H9 (cell line): ENCODE measurements around the gene KLHL21. TPM values are rescaled to one million over a fixed set of nuclear protein-coding genes. Genes with fewer than 3 reads are reported as not detected.
A peak's percentile ranks its signal among the peaks of the same experiment; 100 is the strongest.

Experiments
- DNase-seq: peaks from one replicate; pipeline ENCODE4 v3.0.0-alpha.2; 2017
- H2AFZ ChIP-seq: one replicate; pipeline ENCODE4 v1.6.1; 2013; ENCODE audit warnings: mild to moderate bottlenecking, low read length, control low read depth, moderate library complexity
- H2AK5ac ChIP-seq: 2 replicates; pipeline ENCODE4 v1.6.1; 2013; ENCODE audit warnings: low read length, control low read depth, mixed read lengths; ENCODE audit not compliant: insufficient read length
- H2BK120ac ChIP-seq: one replicate; pipeline ENCODE4 v1.6.1; 2013; ENCODE audit warnings: low read depth, mild to moderate bottlenecking, low read length, control low read depth, inconsistent platforms; ENCODE audit not compliant: poor library complexity, severe bottlenecking
- H2BK12ac ChIP-seq: 2 replicates; pipeline ENCODE4 v1.6.1; 2013; ENCODE audit warnings: low read length, control low read depth, mixed read lengths, low read depth; ENCODE audit not compliant: insufficient read length
- H2BK15ac ChIP-seq: 2 replicates; pipeline ENCODE4 v1.6.1; 2013; ENCODE audit warnings: low read depth, low read length, control low read depth
- H2BK20ac ChIP-seq: one replicate; pipeline ENCODE4 v1.6.1; 2013; ENCODE audit warnings: low read depth, mild to moderate bottlenecking, low read length, control low read depth, inconsistent platforms; ENCODE audit not compliant: poor library complexity, severe bottlenecking
- H2BK5ac ChIP-seq: 2 replicates; pipeline ENCODE4 v1.6.1; 2013; ENCODE audit warnings: low read length, control low read depth, mixed read lengths; ENCODE audit not compliant: insufficient read length
- H3K14ac ChIP-seq: 2 replicates; pipeline ENCODE4 v1.6.1; 2013; ENCODE audit warnings: low read length, control low read depth; ENCODE audit not compliant: insufficient read depth
- H3K18ac ChIP-seq: 2 replicates; pipeline ENCODE4 v1.6.1; 2013; ENCODE audit warnings: low read depth, mild to moderate bottlenecking, mixed read lengths, low read length, control low read depth; ENCODE audit not compliant: insufficient read length
- H3K23ac ChIP-seq: 2 replicates; pipeline ENCODE4 v1.6.1; 2013; ENCODE audit warnings: low read length, control low read depth, mixed read lengths, low read depth; ENCODE audit not compliant: insufficient read length
- H3K23me2 ChIP-seq: 2 replicates; pipeline ENCODE4 v1.6.1; 2013; ENCODE audit warnings: low read depth, mild to moderate bottlenecking, mixed read lengths, low read length, control low read depth; ENCODE audit not compliant: insufficient read length, poor library complexity, severe bottlenecking
- H3K27ac ChIP-seq: 2 replicates; pipeline ENCODE4 v1.5.1; 2013; ENCODE audit warnings: low read length, control low read depth, mixed read lengths, low read depth; ENCODE audit not compliant: insufficient read length
- H3K27me3 ChIP-seq: 2 replicates; pipeline ENCODE4 v1.6.1; 2013; ENCODE audit warnings: low read length, control low read depth, inconsistent platforms; ENCODE audit not compliant: insufficient read depth
- H3K4ac ChIP-seq: 2 replicates; pipeline ENCODE4 v1.6.1; 2013; ENCODE audit warnings: low read depth, mild to moderate bottlenecking, control low read depth, inconsistent platforms, low read length, moderate library complexity
- H3K4me1 ChIP-seq: 2 replicates; pipeline ENCODE4 v1.6.1; 2013; ENCODE audit warnings: low read length, control low read depth, inconsistent platforms; ENCODE audit not compliant: insufficient read depth
- H3K4me2 ChIP-seq: 2 replicates; pipeline ENCODE4 v1.6.1; 2013; ENCODE audit warnings: low read length, control low read depth, mixed read lengths; ENCODE audit not compliant: insufficient read length, insufficient read depth
- H3K56ac ChIP-seq: 2 replicates; pipeline ENCODE4 v1.6.1; 2013; ENCODE audit warnings: low read depth, mild to moderate bottlenecking, mixed read lengths, low read length, control low read depth; ENCODE audit not compliant: insufficient read length
- H3K79me1 ChIP-seq: 2 replicates; pipeline ENCODE4 v1.6.1; 2013; ENCODE audit warnings: low read depth, mild to moderate bottlenecking, moderate library complexity, low read length, control low read depth, inconsistent platforms; ENCODE audit not compliant: insufficient read depth, poor library complexity, severe bottlenecking
- H3K79me2 ChIP-seq: 2 replicates; pipeline ENCODE4 v1.6.1; 2013; ENCODE audit warnings: low read length, control low read depth, inconsistent platforms; ENCODE audit not compliant: insufficient read depth
- H3K9ac ChIP-seq: 2 replicates; pipeline ENCODE4 v1.6.1; 2013; ENCODE audit warnings: low read length, control low read depth, mixed read lengths; ENCODE audit not compliant: insufficient read length; ENCODE audit errors: extremely low read depth
- H3K9me3 ChIP-seq: one replicate; pipeline ENCODE4 v1.6.1; 2013; ENCODE audit warnings: low read depth, low read length, inconsistent platforms; ENCODE audit not compliant: control insufficient read depth
- H3T11ph ChIP-seq: one replicate; pipeline ENCODE4 v1.6.1; 2013; ENCODE audit warnings: mild to moderate bottlenecking, low read length, control low read depth, inconsistent platforms
- H4K20me1 ChIP-seq: one replicate; pipeline ENCODE4 v1.6.1; 2013; ENCODE audit not compliant: control insufficient read depth, insufficient read length, insufficient read depth
- H4K5ac ChIP-seq: 2 replicates; pipeline ENCODE4 v1.6.1; 2013; ENCODE audit warnings: low read depth, mild to moderate bottlenecking, mixed read lengths, low read length, control low read depth; ENCODE audit not compliant: insufficient read length
- H4K8ac ChIP-seq: replicated peaks from 2 replicates; pipeline ENCODE4 v1.6.1; 2013; ENCODE audit warnings: low read length, control low read depth, mixed read lengths, low read depth; ENCODE audit not compliant: insufficient read length
- H4K91ac ChIP-seq: 2 replicates; pipeline ENCODE4 v1.6.1; 2013; ENCODE audit warnings: low read depth, mild to moderate bottlenecking, moderate library complexity, mixed read lengths, low read length, control low read depth; ENCODE audit not compliant: insufficient read length
- H3K27ac Mint-ChIP-seq, 3 experiments: 2 replicates in 2 of 3; 3 replicates in 1 of 3; pipeline ENCODE4 v1.8.0; 2020 to 2021; ENCODE audit warnings: mixed read lengths in 3 of 3, mild to moderate bottlenecking in 1 of 3, moderate library complexity in 1 of 3
- H3K27me3 Mint-ChIP-seq: 2 replicates; pipeline ENCODE4 v1.8.0; 2021; ENCODE audit warnings: low read depth, mild to moderate bottlenecking, moderate library complexity, mixed read lengths
- H3K36me3 Mint-ChIP-seq, 3 experiments: 2 replicates in 2 of 3; 3 replicates in 1 of 3; pipeline ENCODE4 v1.8.0; 2020 to 2021; ENCODE audit warnings: low read depth in 3 of 3, mixed read lengths in 3 of 3; ENCODE audit not compliant: insufficient read depth in 1 of 3
- H3K4me1 Mint-ChIP-seq, 2 experiments: 2 replicates each; pipeline ENCODE4 v1.8.0; 2020; ENCODE audit warnings: mixed read lengths in 2 of 2
- H3K4me3 Mint-ChIP-seq, 2 experiments: 2 replicates in 1 of 2; 3 replicates in 1 of 2; pipeline ENCODE4 v1.8.0; 2020 to 2021; ENCODE audit warnings: mild to moderate bottlenecking in 2 of 2, mixed read lengths in 2 of 2, moderate library complexity in 1 of 2
- H3K9me3 Mint-ChIP-seq, 2 experiments: 2 replicates in 1 of 2; 3 replicates in 1 of 2; pipeline ENCODE4 v1.8.0; 2020; ENCODE audit warnings: mild to moderate bottlenecking in 2 of 2, mixed read lengths in 2 of 2, moderate library complexity in 1 of 2
- WGBS: extraction: QIAGEN DNeasy Blood & Tissue Kit; methylation state at CpG from one replicate; pipeline ENCODE4 v1.1.7; 2013; ENCODE audit warnings: missing lambda C conversion rate, low lambda C conversion rate, mixed read lengths; ENCODE audit not compliant: insufficient read length; ENCODE audit errors: extremely low coverage; 5-methylcytosine and 5-hydroxymethylcytosine counted together
- total RNA-seq: library from RNA; stranded (reverse); gene quantifications from 2 replicates; pipeline ENCODE4 v1.2.1, GENCODE V29; 2021
- TF ChIP-seq, protein P1 (sequence below): fragments of 200-600 bp; sonication (generic); conservative IDR thresholded peaks from 3 replicates; pipeline ENCODE4 v1.8.0; 2021; ENCODE audit warnings: antibody characterized with exemption, mild to moderate bottlenecking

Gene KLHL21
- total RNA-seq, 1 experiment from 2014 or later = 31.9 TPM

- no peak overlapping the region for H2AFZ ChIP-seq
- H3K79me1 ChIP-seq = peaks cover 4% of the 10 kb centered on the region
- Mint-ChIP-seq H3K4me1 (peaks cover 16 to 17% of the 10 kb centered on the region in 2 experiments), H3K9me3 (no peaks in the 10 kb centered on the region; a peak in 1 of 5 replicates), H3K27me3 (peaks cover 17% of the 10 kb centered on the region), H3K27ac (peak overlapping the region; percentile 75 to 87 (median 76); a peak in 3 of 7 replicates), H3K4me3 (peak overlapping the region; percentile 92 to 95; a peak in 4 of 5 replicates), H3K36me3 (peaks cover 0 to 9% (median 2%) of the 10 kb centered on the region in 3 experiments; a peak in 4 of 7 replicates)
- no peak overlapping the region for H3K9ac ChIP-seq
- H3K79me2 ChIP-seq = no peaks in the 10 kb centered on the region
- H3T11ph ChIP-seq = no peak overlapping the region
- no CpG with 5 or more reads among the region's 14 CpGs for WGBS
- H3K4me1 ChIP-seq = no peaks in the 10 kb centered on the region; the same call in 1 of the 2 replicates
- no peak overlapping the region for H2BK120ac ChIP-seq
- no peaks in the 10 kb centered on the region for H3K27me3 ChIP-seq
- no peak overlapping the region for H2BK12ac ChIP-seq
- H2BK15ac ChIP-seq = no peak overlapping the region
- no peak overlapping the region for H2AK5ac ChIP-seq
- no peaks in the 10 kb centered on the region for H4K20me1 ChIP-seq
- no peak overlapping the region for H3K4ac ChIP-seq
- peak overlapping the region; percentile 27 for H3K14ac ChIP-seq
- H4K8ac ChIP-seq = no peak overlapping the region
- no peak overlapping the region for H2BK5ac ChIP-seq
- H3K18ac ChIP-seq = peak overlapping the region; percentile 18
- peak overlapping the region; percentile 60 for H3K4me2 ChIP-seq
- no peak overlapping the region for H3K23ac ChIP-seq
- no peak for DNase-seq
- no peak overlapping the region for H2BK20ac ChIP-seq
- no peak overlapping the region for H3K27ac ChIP-seq
- TF ChIP-seq, protein P1, sequence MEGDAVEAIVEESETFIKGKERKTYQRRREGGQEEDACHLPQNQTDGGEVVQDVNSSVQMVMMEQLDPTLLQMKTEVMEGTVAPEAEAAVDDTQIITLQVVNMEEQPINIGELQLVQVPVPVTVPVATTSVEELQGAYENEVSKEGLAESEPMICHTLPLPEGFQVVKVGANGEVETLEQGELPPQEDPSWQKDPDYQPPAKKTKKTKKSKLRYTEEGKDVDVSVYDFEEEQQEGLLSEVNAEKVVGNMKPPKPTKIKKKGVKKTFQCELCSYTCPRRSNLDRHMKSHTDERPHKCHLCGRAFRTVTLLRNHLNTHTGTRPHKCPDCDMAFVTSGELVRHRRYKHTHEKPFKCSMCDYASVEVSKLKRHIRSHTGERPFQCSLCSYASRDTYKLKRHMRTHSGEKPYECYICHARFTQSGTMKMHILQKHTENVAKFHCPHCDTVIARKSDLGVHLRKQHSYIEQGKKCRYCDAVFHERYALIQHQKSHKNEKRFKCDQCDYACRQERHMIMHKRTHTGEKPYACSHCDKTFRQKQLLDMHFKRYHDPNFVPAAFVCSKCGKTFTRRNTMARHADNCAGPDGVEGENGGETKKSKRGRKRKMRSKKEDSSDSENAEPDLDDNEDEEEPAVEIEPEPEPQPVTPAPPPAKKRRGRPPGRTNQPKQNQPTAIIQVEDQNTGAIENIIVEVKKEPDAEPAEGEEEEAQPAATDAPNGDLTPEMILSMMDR = no peak
- H4K5ac ChIP-seq = no peak overlapping the region
- H4K91ac ChIP-seq = no peak overlapping the region
- H3K56ac ChIP-seq = no peak overlapping the region
- H3K23me2 ChIP-seq = peaks cover 7% of the 10 kb centered on the region
- H3K9me3 ChIP-seq = no peaks in the 10 kb centered on the region
These were observed 23.9 kb downstream of the KLHL21 start for GRCh38 chr1:6578624-6579373.
